ENCODE results near the gene EIF1AD.
A peak's percentile ranks its signal among the peaks of the same experiment; 100 is the strongest.

DNA sequence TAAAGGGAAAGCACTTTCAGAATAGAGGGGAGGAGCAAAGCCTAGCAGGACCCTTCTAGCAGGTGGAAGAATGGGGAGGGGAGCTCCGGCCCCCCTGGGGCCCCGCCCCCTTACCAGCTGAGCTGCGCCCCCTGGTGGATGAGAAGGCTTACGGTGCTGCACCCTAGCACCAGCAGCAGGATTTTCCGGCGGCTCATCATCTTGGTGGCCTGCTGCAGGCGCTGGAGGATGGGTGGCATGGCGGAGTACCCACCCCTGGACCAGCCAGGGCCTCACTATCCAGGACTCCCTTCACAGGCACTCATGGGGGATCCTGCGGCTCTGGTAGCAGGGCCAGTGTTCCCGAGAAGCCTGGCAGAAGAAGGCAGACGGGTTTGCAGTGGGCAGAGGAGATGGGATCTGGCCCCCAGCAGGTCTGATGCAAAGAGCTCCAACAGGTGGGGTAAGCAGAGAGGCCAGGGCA is 43.3 kb upstream of the EIF1AD start:
- TF ChIP-seq, protein P1, sequence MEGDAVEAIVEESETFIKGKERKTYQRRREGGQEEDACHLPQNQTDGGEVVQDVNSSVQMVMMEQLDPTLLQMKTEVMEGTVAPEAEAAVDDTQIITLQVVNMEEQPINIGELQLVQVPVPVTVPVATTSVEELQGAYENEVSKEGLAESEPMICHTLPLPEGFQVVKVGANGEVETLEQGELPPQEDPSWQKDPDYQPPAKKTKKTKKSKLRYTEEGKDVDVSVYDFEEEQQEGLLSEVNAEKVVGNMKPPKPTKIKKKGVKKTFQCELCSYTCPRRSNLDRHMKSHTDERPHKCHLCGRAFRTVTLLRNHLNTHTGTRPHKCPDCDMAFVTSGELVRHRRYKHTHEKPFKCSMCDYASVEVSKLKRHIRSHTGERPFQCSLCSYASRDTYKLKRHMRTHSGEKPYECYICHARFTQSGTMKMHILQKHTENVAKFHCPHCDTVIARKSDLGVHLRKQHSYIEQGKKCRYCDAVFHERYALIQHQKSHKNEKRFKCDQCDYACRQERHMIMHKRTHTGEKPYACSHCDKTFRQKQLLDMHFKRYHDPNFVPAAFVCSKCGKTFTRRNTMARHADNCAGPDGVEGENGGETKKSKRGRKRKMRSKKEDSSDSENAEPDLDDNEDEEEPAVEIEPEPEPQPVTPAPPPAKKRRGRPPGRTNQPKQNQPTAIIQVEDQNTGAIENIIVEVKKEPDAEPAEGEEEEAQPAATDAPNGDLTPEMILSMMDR (conservative IDR thresholded peaks at IDR 0.05; ENCODE audit: low read depth, low read length) = peak; percentile 99
- TF ChIP-seq EZH2 (IDR thresholded peaks at IDR 0.05; ENCODE audit: low read length, unreplicated experiment) (no peak), EZH2phosphoT487 (IDR thresholded peaks at IDR 0.05; ENCODE audit: borderline replicate concordance, low read length) (no peak)
